Hepatocyte (in vitro differentiated cells): ENCODE data around the gene ARL3. TPM values are rescaled to one million over a fixed set of nuclear protein-coding genes. Genes with fewer than 3 reads are reported as not detected.
"Not testable (repeated sequence)": the region's sequence is repeated elsewhere in the genome, so short reads cannot be mapped to it uniquely, and the experiment has no call there.

ENCODE experiments used
- DNase-seq: peaks from one replicate; pipeline ENCODE4 v3.0.0-alpha.2; 2016; ENCODE audit warnings: low spot score
- H2AFZ ChIP-seq: fragments of 200-600 bp; sonication (generic); 2 replicates; pipeline ENCODE4 v1.6.0; 2016; ENCODE audit warnings: antibody characterized with exemption, mild to moderate bottlenecking
- H3K27ac ChIP-seq: fragments of 200-600 bp; sonication (generic); 2 replicates; pipeline ENCODE4 v1.5.1; 2016; ENCODE audit warnings: mild to moderate bottlenecking
- H3K27me3 ChIP-seq: fragments of 200-600 bp; sonication (generic); 2 replicates; pipeline ENCODE4 v1.6.1; 2016
- H3K36me3 ChIP-seq: fragments of 200-600 bp; sonication (generic); replicated peaks from 2 replicates; pipeline ENCODE4 v1.5.1; 2016; ENCODE audit warnings: low read depth; ENCODE audit not compliant: insufficient read depth
- H3K4me1 ChIP-seq: fragments of 200-600 bp; sonication (generic); 2 replicates; pipeline ENCODE4 v1.5.1; 2016; ENCODE audit warnings: mild to moderate bottlenecking, moderate library complexity; ENCODE audit not compliant: insufficient read depth
- H3K4me2 ChIP-seq: fragments of 200-600 bp; sonication (generic); 2 replicates; pipeline ENCODE4 v1.6.0; 2016
- H3K4me3 ChIP-seq: fragments of 200-600 bp; sonication (generic); 2 replicates; pipeline ENCODE4 v1.5.1; 2016; ENCODE audit warnings: mild to moderate bottlenecking
- H3K79me2 ChIP-seq: fragments of 200-600 bp; sonication (generic); 2 replicates; pipeline ENCODE4 v1.6.0; 2017; ENCODE audit warnings: mild to moderate bottlenecking
- H3K9me2 ChIP-seq: fragments of 200-600 bp; sonication (generic); replicated peaks from 2 replicates; pipeline ENCODE4 v1.6.0; 2017; ENCODE audit warnings: mild to moderate bottlenecking; ENCODE audit not compliant: insufficient read depth
- H3K9me3 ChIP-seq: fragments of 200-600 bp; sonication (generic); 2 replicates; pipeline ENCODE4 v1.5.1; 2016; ENCODE audit warnings: low read depth, mild to moderate bottlenecking
- H4K20me1 ChIP-seq: fragments of 200-600 bp; sonication (generic); 2 replicates; pipeline ENCODE4 v1.6.0; 2016; ENCODE audit warnings: mild to moderate bottlenecking; ENCODE audit not compliant: insufficient read depth, poor library complexity, severe bottlenecking
- EZH2 ChIP-seq: fragments of 200-600 bp; sonication (generic); IDR thresholded peaks from 2 replicates; pipeline ENCODE4 v1.6.1; 2016; ENCODE audit warnings: antibody characterized with exemption, mild to moderate bottlenecking, borderline replicate concordance
- EZH2phosphoT487 ChIP-seq: fragments of 200-600 bp; sonication (generic); IDR thresholded peaks from one replicate; pipeline ENCODE4 v1.6.1; 2018; ENCODE audit warnings: antibody characterized with exemption, mild to moderate bottlenecking, low read depth, moderate library complexity; ENCODE audit not compliant: unreplicated experiment, severe bottlenecking
- WGBS: methylation state at CpG from one replicate; pipeline ENCODE4 v1.1.6; 2016; ENCODE audit warnings: low lambda C conversion rate; ENCODE audit errors: missing lambda C conversion rate; 5-methylcytosine and 5-hydroxymethylcytosine counted together
- polyA plus RNA-seq: library from polyadenylated mRNA; unstranded; fragments of >200 nt; fragmentation: Nextera tagmentation; extraction: Ambion mirVana; gene quantifications from 2 replicates; pipeline ENCODE4 v1.2.1, GENCODE V29; 2016
- total RNA-seq: library from RNA; depleted of rRNA; stranded (reverse); fragments of >200 nt; gene quantifications from 2 replicates; pipeline ENCODE4 v1.2.3, GENCODE V29; 2014
- TF ChIP-seq, protein P1 (sequence below): fragments of 200-600 bp; sonication (generic); IDR thresholded peaks from 2 replicates; pipeline ENCODE4 v1.5.1; 2016; ENCODE audit warnings: antibody characterized with exemption, mild to moderate bottlenecking; ENCODE audit not compliant: poor library complexity

The ARL3 gene
- total and polyA plus RNA-seq, 2 experiments from 2014 or later: 6.4 to 16.5 TPM

DNA sequence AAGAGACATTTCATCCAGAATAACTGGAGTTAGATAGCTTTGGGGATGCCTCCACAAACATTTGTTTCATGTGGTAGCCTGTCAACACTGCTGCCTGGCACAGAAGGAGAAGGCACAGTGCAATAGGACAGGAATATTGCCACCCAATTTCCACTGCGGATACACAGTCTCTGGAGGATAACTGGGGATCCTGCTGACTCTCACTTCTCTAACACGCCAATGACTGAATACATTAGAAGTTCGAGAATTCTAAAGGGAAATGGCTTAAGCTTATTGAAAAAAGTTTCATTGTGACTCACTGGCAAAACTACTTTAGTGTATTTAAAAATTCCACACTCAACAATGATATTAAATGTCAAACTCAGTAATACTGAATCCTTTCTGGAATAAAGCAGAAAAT, 12.9 kb downstream of the ARL3 start:
- H3K36me3 ChIP-seq: no peaks in the 10 kb centered on the region
- TF ChIP-seq, protein P1, sequence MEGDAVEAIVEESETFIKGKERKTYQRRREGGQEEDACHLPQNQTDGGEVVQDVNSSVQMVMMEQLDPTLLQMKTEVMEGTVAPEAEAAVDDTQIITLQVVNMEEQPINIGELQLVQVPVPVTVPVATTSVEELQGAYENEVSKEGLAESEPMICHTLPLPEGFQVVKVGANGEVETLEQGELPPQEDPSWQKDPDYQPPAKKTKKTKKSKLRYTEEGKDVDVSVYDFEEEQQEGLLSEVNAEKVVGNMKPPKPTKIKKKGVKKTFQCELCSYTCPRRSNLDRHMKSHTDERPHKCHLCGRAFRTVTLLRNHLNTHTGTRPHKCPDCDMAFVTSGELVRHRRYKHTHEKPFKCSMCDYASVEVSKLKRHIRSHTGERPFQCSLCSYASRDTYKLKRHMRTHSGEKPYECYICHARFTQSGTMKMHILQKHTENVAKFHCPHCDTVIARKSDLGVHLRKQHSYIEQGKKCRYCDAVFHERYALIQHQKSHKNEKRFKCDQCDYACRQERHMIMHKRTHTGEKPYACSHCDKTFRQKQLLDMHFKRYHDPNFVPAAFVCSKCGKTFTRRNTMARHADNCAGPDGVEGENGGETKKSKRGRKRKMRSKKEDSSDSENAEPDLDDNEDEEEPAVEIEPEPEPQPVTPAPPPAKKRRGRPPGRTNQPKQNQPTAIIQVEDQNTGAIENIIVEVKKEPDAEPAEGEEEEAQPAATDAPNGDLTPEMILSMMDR: no peak
- TF ChIP-seq EZH2phosphoT487: no peak
- no peak for TF ChIP-seq EZH2
- H3K4me2 ChIP-seq: no peak overlapping the region
- 92% methylated on average over 3 of the region's 3 CpGs for WGBS
- no peaks in the 10 kb centered on the region for H3K9me3 ChIP-seq
- no peaks in the 10 kb centered on the region for H4K20me1 ChIP-seq
- no peak overlapping the region for H2AFZ ChIP-seq
- no peaks in the 10 kb centered on the region for H3K9me2 ChIP-seq
- H3K27me3 ChIP-seq: no peaks in the 10 kb centered on the region
- H3K27ac ChIP-seq: no peak overlapping the region
- H3K4me3 ChIP-seq: no peak overlapping the region
- H3K79me2 ChIP-seq: peaks cover 24% of the 10 kb centered on the region
- no peaks in the 10 kb centered on the region for H3K4me1 ChIP-seq
- DNase-seq: no peak

DNA sequence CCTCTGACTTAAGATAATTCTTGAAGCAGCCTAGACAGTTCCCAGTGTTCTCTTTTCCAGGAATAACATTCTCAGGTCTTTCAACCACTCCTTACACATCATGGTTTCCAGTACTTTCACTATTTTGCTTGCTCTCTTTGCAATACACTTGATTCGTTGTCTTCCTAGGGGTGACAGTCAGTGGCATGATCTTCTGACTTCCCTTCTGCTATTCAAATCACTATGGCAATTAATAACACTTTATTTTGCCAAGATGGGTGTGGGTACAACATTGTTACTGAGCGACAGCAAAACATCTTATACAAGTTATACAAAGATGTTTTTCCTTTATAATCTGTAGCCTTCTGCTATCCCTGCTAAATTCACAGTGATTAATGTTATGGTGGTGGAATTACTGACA, 15.3 kb downstream of the ARL3 start:
- Histone ChIP-seq H3K4me1 (no peaks in the 10 kb centered on the region), H3K9me3 (no peaks in the 10 kb centered on the region), H3K27me3 (no peaks in the 10 kb centered on the region), H4K20me1 (no peaks in the 10 kb centered on the region), H3K9me2 (no peaks in the 10 kb centered on the region), H3K4me2 (no peak overlapping the region), H2AFZ (no peak overlapping the region), H3K79me2 (peaks cover 2% of the 10 kb centered on the region), H3K27ac (no peak overlapping the region), H3K36me3 (no peaks in the 10 kb centered on the region), H3K4me3 (no peak overlapping the region)
- 94% methylated on average over 2 of the region's 2 CpGs for WGBS
- TF ChIP-seq, protein P1: no peak
- no peak for TF ChIP-seq EZH2phosphoT487
- no peak for TF ChIP-seq EZH2
- DNase-seq: no peak

DNA sequence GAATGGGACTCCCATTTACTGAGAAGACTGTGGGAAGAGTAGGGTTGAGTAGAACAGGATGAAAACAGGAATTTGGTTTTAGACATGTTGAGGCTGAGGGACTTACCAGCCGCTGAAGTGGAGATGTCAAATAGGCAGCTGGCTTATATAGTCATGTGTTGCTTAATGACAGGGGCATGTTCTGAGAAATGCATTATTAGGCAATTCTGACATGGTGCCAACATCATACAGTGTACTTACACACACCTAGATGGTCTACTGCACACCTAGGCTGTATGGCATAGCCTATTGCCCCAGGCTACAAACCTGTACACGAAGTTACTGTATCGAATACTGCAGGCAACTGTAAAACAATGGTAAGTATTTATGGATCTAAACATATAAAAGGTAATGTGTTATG, 17.5 kb downstream of the ARL3 start:
- Histone ChIP-seq H3K4me1 (no peaks in the 10 kb centered on the region), H3K36me3 (no peaks in the 10 kb centered on the region), H3K4me2 (no peak overlapping the region), H2AFZ (no peak overlapping the region), H3K9me3 (no peaks in the 10 kb centered on the region), H4K20me1 (no peaks in the 10 kb centered on the region), H3K27ac (no peak overlapping the region), H3K79me2 (no peaks in the 10 kb centered on the region), H3K27me3 (no peaks in the 10 kb centered on the region), H3K4me3 (no peak overlapping the region), H3K9me2 (no peaks in the 10 kb centered on the region)
- WGBS: 95% methylated on average over 3 of the region's 3 CpGs
- DNase-seq: no peak
- TF ChIP-seq, protein P1: no peak

DNA sequence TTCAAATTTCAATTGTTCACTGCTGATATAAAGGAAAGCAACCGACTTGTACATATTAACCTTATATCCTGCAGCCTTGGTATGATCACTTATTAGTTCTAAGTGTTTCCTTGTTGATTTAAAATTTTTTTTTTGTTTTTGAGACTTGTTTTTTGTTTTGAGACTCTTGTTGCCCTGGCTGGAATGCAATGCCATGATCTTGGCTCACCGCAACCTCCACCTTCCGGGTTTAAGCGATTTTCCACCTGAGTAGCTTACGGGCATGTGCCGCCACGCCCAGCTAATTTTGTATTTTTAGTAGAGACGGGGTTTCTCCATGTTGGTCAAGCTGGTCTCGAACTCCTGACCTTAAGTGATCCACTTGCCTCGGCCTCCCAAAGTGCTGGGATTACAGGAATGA, 18.8 kb downstream of the ARL3 start:
- not testable (repeated sequence) for H2AFZ ChIP-seq, H3K79me2 ChIP-seq, H3K4me1 ChIP-seq, DNase-seq, H3K9me3 ChIP-seq, H3K36me3 ChIP-seq, H4K20me1 ChIP-seq, H3K27me3 ChIP-seq, H3K27ac ChIP-seq, H3K4me2 ChIP-seq, H3K4me3 ChIP-seq, H3K9me2 ChIP-seq
- WGBS: 98% methylated on average over 10 of the region's 10 CpGs
